SK-N-SH (cell line): ENCODE results near the gene TBC1D5. TPM values are rescaled to one million over a fixed set of nuclear protein-coding genes. Genes with fewer than 3 reads are reported as not detected.

ENCODE experiments used
- CTCF ChIA-PET: fragments of 300-600, 350-600 bp; formaldehyde crosslinking; extraction: SDS; loops from one replicate; lab custom pipeline; 2021; lab: Yijun Ruan, JAX
- POLR2A ChIA-PET: fragments of 350-600 bp; sonication (Branson Sonifier 250); formaldehyde crosslinking; extraction: SDS; loops from one replicate; lab custom pipeline; 2020; ENCODE audit warnings: antibody characterized with exemption, inconsistent platforms; lab: Yijun Ruan, JAX
- DNase-seq: peaks from one replicate; pipeline ENCODE4 v3.0.0; 2012
- H2AFZ ChIP-seq: fragments of 200-600 bp; sonication (generic); 2 replicates; pipeline ENCODE4 v1.8.1; 2016; ENCODE audit warnings: antibody characterized with exemption, mild to moderate bottlenecking, low read depth
- H3F3A ChIP-seq: fragments of 200-600 bp; sonication (generic); replicated peaks from 2 replicates; pipeline ENCODE3; 2016; ENCODE audit warnings: antibody characterized with exemption, mild to moderate bottlenecking; ENCODE audit not compliant: insufficient read depth
- H3K27ac ChIP-seq, 2 experiments: fragments of 200-500 bp in 1 of 2; fragments of 200-600 bp in 1 of 2; sonication (Bioruptor generic) in 1 of 2; sonication (generic), shearing (Covaris generic) in 1 of 2; 2 replicates each; pipeline versions ENCODE4 v1.5.1 to v1.6.1; 2014 to 2016; ENCODE audit warnings: low read depth in 2 of 2, inconsistent platforms in 1 of 2, low read length in 1 of 2, mild to moderate bottlenecking in 1 of 2, mixed read lengths in 1 of 2
- H3K27me3 ChIP-seq: fragments of 200-600 bp; sonication (generic), shearing (Covaris generic); 2 replicates; pipeline ENCODE4 v1.6.1; 2016; ENCODE audit warnings: mixed run types; ENCODE audit not compliant: insufficient read depth
- H3K36me3 ChIP-seq, 2 experiments: fragments of 200-500 bp in 1 of 2; fragments of 200-600 bp in 1 of 2; sonication (Bioruptor generic) in 1 of 2; sonication (generic) in 1 of 2; replicated peaks in 1 of 2; 2 replicates each; pipeline versions ENCODE3 to v1.5.1; 2014 to 2016; ENCODE audit warnings: low read length in 1 of 2, mild to moderate bottlenecking in 1 of 2; ENCODE audit not compliant: insufficient read depth in 2 of 2, control insufficient read depth in 1 of 2
- H3K4me1 ChIP-seq, 2 experiments: fragments of 200-500 bp in 1 of 2; fragments of 200-600 bp in 1 of 2; sonication (Bioruptor generic) in 1 of 2; sonication (generic), shearing (Covaris generic) in 1 of 2; 2 replicates each; pipeline versions ENCODE4 v1.5.1 to v1.6.1; 2014 to 2016; ENCODE audit warnings: low read depth in 1 of 2, low read length in 1 of 2, mixed run types in 1 of 2; ENCODE audit not compliant: insufficient read depth in 2 of 2, control insufficient read depth in 1 of 2
- H3K4me2 ChIP-seq: fragments of 200-600 bp; sonication (generic), shearing (Covaris generic); 2 replicates; pipeline ENCODE4 v1.6.1; 2017; ENCODE audit warnings: mixed run types
- H3K4me3 ChIP-seq, 2 experiments: fragments of 200-500 bp in 1 of 2; fragments of 200-600 bp in 1 of 2; sonication (Bioruptor generic) in 1 of 2; sonication (generic), shearing (Covaris generic) in 1 of 2; 2 replicates each; pipeline versions ENCODE4 v1.5.1 to v1.8.1; 2014 to 2016; ENCODE audit warnings: low read depth in 2 of 2, inconsistent platforms in 1 of 2, low read length in 1 of 2, mild to moderate bottlenecking in 1 of 2, mixed read lengths in 1 of 2, moderate library complexity in 1 of 2
- H3K79me2 ChIP-seq: fragments of 200-600 bp; sonication (generic); 2 replicates; pipeline ENCODE4 v1.8.1; 2017; ENCODE audit warnings: mild to moderate bottlenecking; ENCODE audit not compliant: insufficient read depth
- H3K9ac ChIP-seq: fragments of 200-600 bp; sonication (generic); 2 replicates; pipeline ENCODE4 v1.6.1; 2017; ENCODE audit warnings: mixed run types
- H3K9me2 ChIP-seq: fragments of 200-600 bp; sonication (generic); 2 replicates; pipeline ENCODE4 v1.6.1; 2017; ENCODE audit warnings: mixed run types
- H3K9me3 ChIP-seq: fragments of 200-600 bp; sonication (generic); 2 replicates; pipeline ENCODE4 v1.6.1; 2017; ENCODE audit warnings: mixed run types, mild to moderate bottlenecking, moderate library complexity
- H4K20me1 ChIP-seq: fragments of 200-600 bp; sonication (generic); 2 replicates; pipeline ENCODE4 v1.6.1; 2017; ENCODE audit warnings: mild to moderate bottlenecking, mixed run types; ENCODE audit not compliant: insufficient read depth
- CHD2 ChIP-seq: fragments of 150-350 bp; IDR thresholded peaks from 2 replicates; pipeline ENCODE4 v1.6.1; 2018; ENCODE audit warnings: low read length; ENCODE audit not compliant: partially characterized antibody
- FOSL2 ChIP-seq: IDR thresholded peaks from 2 replicates; pipeline ENCODE4 v1.4.0; 2012; ENCODE audit warnings: low read depth, mild to moderate bottlenecking, moderate library complexity, borderline replicate concordance
- GABPA ChIP-seq: IDR thresholded peaks from 2 replicates; pipeline ENCODE4 v1.4.0; 2012; ENCODE audit warnings: low read depth, mild to moderate bottlenecking
- JUND ChIP-seq: IDR thresholded peaks from 2 replicates; pipeline ENCODE4 v1.4.0; 2012
- MAX ChIP-seq: IDR thresholded peaks from 2 replicates; pipeline ENCODE4 v1.4.0; 2012; ENCODE audit warnings: low read depth
- MXI1 ChIP-seq: IDR thresholded peaks from 2 replicates; pipeline ENCODE4 v1.6.1; 2012; ENCODE audit warnings: mild to moderate bottlenecking, low read depth, low read length, improper control_type of control experiment
- POLR2AphosphoS5 ChIP-seq: IDR thresholded peaks from 2 replicates; pipeline ENCODE4 v1.6.1; 2012; ENCODE audit warnings: low read depth, low read length
- RCOR1 ChIP-seq: fragments of 150-350 bp; IDR thresholded peaks from 2 replicates; pipeline ENCODE4 v1.6.1; 2017; ENCODE audit warnings: antibody characterized with exemption, low read length
- RFX5 ChIP-seq: IDR thresholded peaks from 2 replicates; pipeline ENCODE4 v1.6.1; 2012; ENCODE audit warnings: mild to moderate bottlenecking, improper control_type of control experiment, low read length
- RXRA ChIP-seq: IDR thresholded peaks from 2 replicates; pipeline ENCODE4 v1.4.0; 2012; ENCODE audit warnings: low read depth, mild to moderate bottlenecking, borderline replicate concordance
- TAF1 ChIP-seq: IDR thresholded peaks from 2 replicates; pipeline ENCODE4 v1.6.1; 2012; ENCODE audit warnings: low read depth, mild to moderate bottlenecking, low read length, moderate library complexity, borderline replicate concordance
- TEAD4 ChIP-seq: IDR thresholded peaks from 2 replicates; pipeline ENCODE4 v1.4.0; 2012; ENCODE audit warnings: mild to moderate bottlenecking, borderline replicate concordance; ENCODE audit not compliant: insufficient read depth
- USF1 ChIP-seq: IDR thresholded peaks from 2 replicates; pipeline ENCODE4 v1.4.0; 2012; ENCODE audit warnings: low read depth, borderline replicate concordance
- USF2 ChIP-seq: fragments of 150-350 bp; IDR thresholded peaks from 2 replicates; pipeline ENCODE4 v1.6.1; 2017; ENCODE audit warnings: antibody characterized with exemption, low read length, low read depth, borderline replicate concordance
- YY1 ChIP-seq: IDR thresholded peaks from 2 replicates; pipeline ENCODE4 v1.4.0; 2012; ENCODE audit warnings: low read depth, mild to moderate bottlenecking
- ZBTB33 ChIP-seq: IDR thresholded peaks from 2 replicates; pipeline ENCODE4 v1.4.0; 2012; ENCODE audit warnings: low read depth, borderline replicate concordance
- WGBS: methylation state at CpG from one replicate; pipeline ENCODE4 v1.1.6; 2017; ENCODE audit warnings: low lambda C conversion rate; 5-methylcytosine and 5-hydroxymethylcytosine counted together
- polyA plus RNA-seq, 3 experiments: library from polyadenylated mRNA; depleted of rRNA; stranded (reverse); fragments of >200 nt; gene quantifications; 2 replicates each; pipeline ENCODE4 v1.2.3, GENCODE V29; 2012

TBC1D5 gene
- polyA plus RNA-seq, 1 of the 3 experiments (the other 2 are of a cell fraction) = 19.5 TPM

GRCh38 chr3:17529677-17530076, 212.8 kb downstream of the TBC1D5 start:
- POLR2A ChIA-PET = no interaction called here

GRCh38 chr3:17518189-17519059, 224.0 kb downstream of the TBC1D5 start:
- H3K9me3 ChIP-seq = no peaks in the 10 kb centered on the region
- no peaks in the 10 kb centered on the region for H4K20me1 ChIP-seq
- H3K4me2 ChIP-seq = no peak overlapping the region
- H3K4me3 ChIP-seq = no peak overlapping the region
- no peak for DNase-seq
- no peak overlapping the region for H2AFZ ChIP-seq
- no peak overlapping the region for H3K27ac ChIP-seq
- H3K27me3 ChIP-seq = no peaks in the 10 kb centered on the region
- CTCF ChIA-PET = interaction anchor here (0.9 kb wide), 1 partner anchor 26 kb away, joined by 3 read pairs; no protein-coding TSS in a partner anchor
- no peaks in the 10 kb centered on the region for H3K79me2 ChIP-seq
- no peaks in the 10 kb centered on the region for H3K36me3 ChIP-seq
- H3K9me2 ChIP-seq = no peaks in the 10 kb centered on the region
- 90% methylated on average over 8 of the region's 13 CpGs for WGBS
- TF ChIP-seq TEAD4 (no peak), RXRA (no peak), CHD2 (no peak), ZBTB33 (no peak), MXI1 (no peak), GABPA (no peak), JUND (no peak), YY1 (no peak), POLR2AphosphoS5 (no peak), FOSL2 (no peak), RFX5 (no peak), USF2 (no peak), RCOR1 (no peak)
- TF ChIP-seq, all 33 proteins: peak for 0
- Histone ChIP-seq H3F3A (no peaks in the 10 kb centered on the region), H3K9ac (no peak overlapping the region), H3K4me1 (no peaks in the 10 kb centered on the region; a peak in 1 of 4 replicates)
- POLR2A ChIA-PET = no interaction called here

More at GRCh38 chr3:17529677-17530076, 212.8 kb downstream of the TBC1D5 start:
- H3K9me2 ChIP-seq = no peaks in the 10 kb centered on the region
- no peak overlapping the region for H3K4me2 ChIP-seq
- WGBS = 93% methylated on average over 11 of the region's 11 CpGs
- H3K36me3 ChIP-seq = no peaks in the 10 kb centered on the region
- no peak for DNase-seq
- no peaks in the 10 kb centered on the region for H3F3A ChIP-seq
- no peaks in the 10 kb centered on the region for H3K4me1 ChIP-seq
- H3K4me3 ChIP-seq = no peak overlapping the region
- no peak overlapping the region for H3K9ac ChIP-seq
- no peaks in the 10 kb centered on the region for H3K9me3 ChIP-seq
- no peaks in the 10 kb centered on the region for H4K20me1 ChIP-seq
- no peak overlapping the region for H2AFZ ChIP-seq
- TF ChIP-seq MAX = no peak
- no peak for TF ChIP-seq YY1
- TF ChIP-seq USF1 = no peak
- no peak for TF ChIP-seq MXI1
- no peak for TF ChIP-seq CHD2
- TF ChIP-seq TAF1 = no peak
- no peaks in the 10 kb centered on the region for H3K27me3 ChIP-seq
- no peak overlapping the region for H3K27ac ChIP-seq
- no peaks in the 10 kb centered on the region; the same call in 1 of the 2 replicates for H3K79me2 ChIP-seq
- CTCF ChIA-PET = interaction anchor here (1.4 kb wide), 1 partner anchor 19 kb away, joined by 3 read pairs; no protein-coding TSS in a partner anchor
